MM.1S (cell line): ENCODE results near the gene GYG2.

Experiments
- DNase-seq: peaks from one replicate; pipeline ENCODE4 v3.0.0-alpha.2; 2015
- H2AFZ ChIP-seq: fragments of 300-600 bp; sonication (generic); 2 replicates; pipeline ENCODE4 v1.6.0; 2016; ENCODE audit warnings: antibody characterized with exemption, low read length
- H3F3A ChIP-seq: fragments of 300-600 bp; sonication (generic); 2 replicates; pipeline ENCODE4 v1.6.1; 2016; ENCODE audit warnings: mild to moderate bottlenecking, antibody characterized with exemption, low read length, moderate library complexity, mixed read lengths; ENCODE audit not compliant: insufficient read depth
- H3K27ac ChIP-seq: fragments of 300-600 bp; sonication (generic); 2 replicates; pipeline ENCODE4 v1.5.1; 2016; ENCODE audit warnings: mild to moderate bottlenecking, low read length
- H3K27me3 ChIP-seq: fragments of 300-600 bp; sonication (generic); replicated peaks from 2 replicates; pipeline ENCODE4 v1.6.0; 2016; ENCODE audit warnings: low read length; ENCODE audit not compliant: insufficient read depth
- H3K36me3 ChIP-seq: fragments of 300-600 bp; sonication (generic); replicated peaks from 2 replicates; pipeline ENCODE4 v1.6.1; 2016; ENCODE audit warnings: mild to moderate bottlenecking, low read length, mixed read lengths; ENCODE audit not compliant: insufficient read depth
- H3K4me1 ChIP-seq: fragments of 300-600 bp; sonication (generic); 2 replicates; pipeline ENCODE4 v1.6.1; 2016; ENCODE audit warnings: low read length, mixed read lengths
- H3K4me2 ChIP-seq: fragments of 300-600 bp; sonication (generic); 2 replicates; pipeline ENCODE4 v1.6.0; 2016; ENCODE audit warnings: low read depth, low read length
- H3K4me3 ChIP-seq: fragments of 300-600 bp; sonication (generic); 2 replicates; pipeline ENCODE4 v1.5.1; 2016; ENCODE audit warnings: low read length, mixed read lengths
- H3K79me2 ChIP-seq: fragments of 300-600 bp; sonication (generic); 2 replicates; pipeline ENCODE4 v1.6.1; 2016; ENCODE audit warnings: mixed run types, low read length, mixed read lengths
- H3K9ac ChIP-seq: fragments of 300-600 bp; sonication (generic); 2 replicates; pipeline ENCODE4 v1.6.1; 2016; ENCODE audit warnings: low read length, mixed read lengths
- H3K9me2 ChIP-seq: fragments of 300-600 bp; sonication (generic); replicated peaks from 2 replicates; pipeline ENCODE4 v1.6.1; 2016; ENCODE audit warnings: mild to moderate bottlenecking, low read length, mixed read lengths; ENCODE audit not compliant: insufficient read depth
- H3K9me3 ChIP-seq: fragments of 300-600 bp; sonication (generic); replicated peaks from 2 replicates; pipeline ENCODE4 v1.6.1; 2016; ENCODE audit warnings: mild to moderate bottlenecking, low read length, mixed read lengths; ENCODE audit not compliant: insufficient read depth
- H4K20me1 ChIP-seq: fragments of 300-600 bp; sonication (generic); 2 replicates; pipeline ENCODE4 v1.6.1; 2016; ENCODE audit warnings: mild to moderate bottlenecking, low read length, moderate library complexity, mixed read lengths; ENCODE audit not compliant: insufficient read depth
- EZH2 ChIP-seq: fragments of 300-600 bp; sonication (generic); optimal IDR thresholded peaks from 2 replicates; pipeline ENCODE3; 2017; ENCODE audit warnings: low read depth, mild to moderate bottlenecking, antibody characterized with exemption, low read length, mixed read lengths
- EZH2phosphoT487 ChIP-seq: fragments of 300-600 bp; sonication (generic); IDR thresholded peaks from 2 replicates; pipeline ENCODE4 v1.6.1; 2018; ENCODE audit warnings: antibody characterized with exemption, low read length
- TF ChIP-seq, protein P1 (sequence below): fragments of 300-600 bp; sonication (generic); IDR thresholded peaks from 2 replicates; pipeline ENCODE4 v1.5.1; 2016; ENCODE audit warnings: antibody characterized with exemption, low read length, mixed read lengths

The GYG2 gene

GRCh38 chrX:2903366-2903765 lies 74.6 kb downstream of the GYG2 start:
- H3K9me3 ChIP-seq: no peaks in the 10 kb centered on the region
- no peaks in the 10 kb centered on the region for H3K4me1 ChIP-seq
- H3F3A ChIP-seq: no peaks in the 10 kb centered on the region
- no peaks in the 10 kb centered on the region for H4K20me1 ChIP-seq
- no peaks in the 10 kb centered on the region for H3K79me2 ChIP-seq
- H3K9me2 ChIP-seq: no peaks in the 10 kb centered on the region
- H3K27me3 ChIP-seq: no peaks in the 10 kb centered on the region
- H2AFZ ChIP-seq: no peak overlapping the region
- no peaks in the 10 kb centered on the region for H3K36me3 ChIP-seq
- no peak for DNase-seq
- H3K9ac ChIP-seq: no peak overlapping the region
- TF ChIP-seq EZH2 (no peak), EZH2phosphoT487 (no peak)
- TF ChIP-seq, protein P1, sequence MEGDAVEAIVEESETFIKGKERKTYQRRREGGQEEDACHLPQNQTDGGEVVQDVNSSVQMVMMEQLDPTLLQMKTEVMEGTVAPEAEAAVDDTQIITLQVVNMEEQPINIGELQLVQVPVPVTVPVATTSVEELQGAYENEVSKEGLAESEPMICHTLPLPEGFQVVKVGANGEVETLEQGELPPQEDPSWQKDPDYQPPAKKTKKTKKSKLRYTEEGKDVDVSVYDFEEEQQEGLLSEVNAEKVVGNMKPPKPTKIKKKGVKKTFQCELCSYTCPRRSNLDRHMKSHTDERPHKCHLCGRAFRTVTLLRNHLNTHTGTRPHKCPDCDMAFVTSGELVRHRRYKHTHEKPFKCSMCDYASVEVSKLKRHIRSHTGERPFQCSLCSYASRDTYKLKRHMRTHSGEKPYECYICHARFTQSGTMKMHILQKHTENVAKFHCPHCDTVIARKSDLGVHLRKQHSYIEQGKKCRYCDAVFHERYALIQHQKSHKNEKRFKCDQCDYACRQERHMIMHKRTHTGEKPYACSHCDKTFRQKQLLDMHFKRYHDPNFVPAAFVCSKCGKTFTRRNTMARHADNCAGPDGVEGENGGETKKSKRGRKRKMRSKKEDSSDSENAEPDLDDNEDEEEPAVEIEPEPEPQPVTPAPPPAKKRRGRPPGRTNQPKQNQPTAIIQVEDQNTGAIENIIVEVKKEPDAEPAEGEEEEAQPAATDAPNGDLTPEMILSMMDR: no peak
- no peak overlapping the region for H3K4me3 ChIP-seq
- H3K4me2 ChIP-seq: no peak overlapping the region
- H3K27ac ChIP-seq: no peak overlapping the region

GRCh38 chrX:2907295-2907694 lies 78.6 kb downstream of the GYG2 start:
- no peaks in the 10 kb centered on the region for H4K20me1 ChIP-seq
- no peak overlapping the region for H3K9ac ChIP-seq
- DNase-seq: no peak
- no peaks in the 10 kb centered on the region for H3F3A ChIP-seq
- H3K4me2 ChIP-seq: no peak overlapping the region
- TF ChIP-seq EZH2phosphoT487 (no peak), EZH2 (no peak)
- TF ChIP-seq, protein P1: no peak
- no peaks in the 10 kb centered on the region for H3K9me2 ChIP-seq
- H3K27ac ChIP-seq: no peak overlapping the region
- no peaks in the 10 kb centered on the region for H3K27me3 ChIP-seq
- H3K79me2 ChIP-seq: no peaks in the 10 kb centered on the region
- no peaks in the 10 kb centered on the region for H3K36me3 ChIP-seq
- H3K9me3 ChIP-seq: no peaks in the 10 kb centered on the region
- no peak overlapping the region for H2AFZ ChIP-seq
- H3K4me3 ChIP-seq: no peak overlapping the region
- no peaks in the 10 kb centered on the region for H3K4me1 ChIP-seq

GRCh38 chrX:2908125-2908685 lies 79.5 kb downstream of the GYG2 start:
- no peaks in the 10 kb centered on the region for H3K9me3 ChIP-seq
- no peaks in the 10 kb centered on the region for H3K36me3 ChIP-seq
- H2AFZ ChIP-seq: no peak overlapping the region
- H4K20me1 ChIP-seq: no peaks in the 10 kb centered on the region
- H3K4me2 ChIP-seq: no peak overlapping the region
- no peaks in the 10 kb centered on the region for H3K9me2 ChIP-seq
- DNase-seq: no peak
- H3K4me1 ChIP-seq: no peaks in the 10 kb centered on the region
- no peaks in the 10 kb centered on the region for H3K79me2 ChIP-seq
- no peak overlapping the region for H3K4me3 ChIP-seq
- no peak overlapping the region for H3K9ac ChIP-seq
- H3K27ac ChIP-seq: no peak overlapping the region
- TF ChIP-seq EZH2: no peak
- TF ChIP-seq, protein P1: no peak
- no peak for TF ChIP-seq EZH2phosphoT487
- no peaks in the 10 kb centered on the region for H3F3A ChIP-seq
- no peaks in the 10 kb centered on the region for H3K27me3 ChIP-seq
